Urinary bladder (tissue), 4 donors: ENCODE measurements around the gene CPED1. TPM values are rescaled to one million over a fixed set of nuclear protein-coding genes. Genes with fewer than 3 reads are reported as not detected.

Experiments used
- DNase-seq: peaks from one replicate; pipeline ENCODE4 v3.0.0-alpha.2; 2015; ENCODE audit errors: extremely low spot score
- H3K27ac ChIP-seq: one replicate; pipeline ENCODE4 v1.5.1; 2013; ENCODE audit warnings: low read depth, mild to moderate bottlenecking, moderate library complexity
- H3K36me3 ChIP-seq: one replicate; pipeline ENCODE4 v1.6.1; 2013; ENCODE audit warnings: mild to moderate bottlenecking, moderate library complexity; ENCODE audit not compliant: insufficient read depth
- H3K4me1 ChIP-seq: one replicate; pipeline ENCODE4 v1.6.1; 2013; ENCODE audit warnings: mild to moderate bottlenecking, moderate library complexity; ENCODE audit not compliant: insufficient read depth
- H3K4me3 ChIP-seq: one replicate; pipeline ENCODE4 v1.5.1; 2013; ENCODE audit warnings: low read depth, low read length
- WGBS: extraction: QIAGEN DNeasy Blood & Tissue Kit; methylation state at CpG from one replicate; pipeline ENCODE4 v1.1.7; 2013; 5-methylcytosine and 5-hydroxymethylcytosine counted together
- polyA plus RNA-seq: library from polyadenylated mRNA; stranded (reverse); fragments of 200-250 nt; gene quantifications from one replicate; pipeline ENCODE4 v1.2.3, GENCODE V29; 2013
- total RNA-seq: library from RNA; depleted of rRNA; stranded (reverse); fragments of >200 nt; gene quantifications from one replicate; pipeline ENCODE4 v1.2.3, GENCODE V29; 2014
- donor health status: healthy with polysubstance abuse.
- donor health status: healthy.

Gene CPED1
- total and polyA plus RNA-seq, 2 donors = 33.4 to 78.4 TPM

DNA sequence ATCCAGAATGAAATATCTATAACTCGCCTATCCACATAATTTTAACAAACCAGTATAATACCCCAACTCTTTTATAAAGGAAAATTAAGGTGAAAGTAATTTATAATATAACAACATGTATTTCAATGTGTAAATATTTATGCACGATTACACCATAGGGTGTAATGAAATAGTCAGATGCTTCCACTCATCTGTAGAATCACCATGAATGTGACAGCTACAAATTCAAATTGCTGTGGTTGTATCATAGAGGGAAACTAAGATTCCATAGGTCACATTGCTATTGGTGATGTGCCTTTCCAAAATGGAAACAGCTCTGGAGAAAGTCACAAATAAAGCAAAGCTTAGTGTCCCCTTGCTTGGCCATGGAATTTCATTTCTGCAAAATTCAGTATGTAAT lies 95.7 kb downstream of the CPED1 start:
- no peaks in the 10 kb centered on the region for H3K36me3 ChIP-seq
- peaks cover 1% of the 10 kb centered on the region for H3K4me1 ChIP-seq
- no peak overlapping the region for H3K4me3 ChIP-seq
- no peak overlapping the region for H3K27ac ChIP-seq
- DNase-seq = no peak
- 21% methylated on average over 2 of the region's 2 CpGs for WGBS

DNA sequence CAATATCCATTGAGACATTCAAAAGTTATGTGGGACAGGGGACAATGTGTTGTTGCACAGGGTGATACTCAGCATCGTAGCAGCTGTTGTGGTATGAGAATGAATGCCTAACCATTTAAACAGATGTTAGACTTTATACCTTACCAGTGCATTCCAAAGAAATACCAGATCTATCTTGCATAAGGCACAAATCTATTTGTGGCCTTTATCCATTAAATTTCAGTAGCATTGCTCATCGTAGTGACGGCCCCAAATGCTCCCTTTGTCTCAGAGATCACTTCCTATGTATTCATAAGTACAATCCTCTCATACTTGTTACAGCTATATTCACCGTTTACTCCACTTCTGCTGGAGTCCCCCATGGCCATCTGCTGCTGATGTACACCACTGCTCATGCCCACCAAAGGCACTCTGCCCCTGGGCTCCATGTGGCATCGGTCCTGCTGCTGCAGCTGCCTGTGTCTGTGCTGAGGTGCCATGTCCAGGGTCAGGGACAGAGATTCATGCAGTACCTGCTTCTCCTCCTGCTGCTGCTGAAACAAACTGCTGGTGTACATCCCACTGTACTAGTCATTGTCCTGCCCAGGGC lies 96.3 kb downstream of the CPED1 start:
- Histone ChIP-seq H3K4me1 (peaks cover 1% of the 10 kb centered on the region), H3K36me3 (no peaks in the 10 kb centered on the region), H3K27ac (no peak overlapping the region), H3K4me3 (no peak overlapping the region)
- WGBS = 43% methylated on average over 5 of the region's 5 CpGs
- DNase-seq = no peak

DNA sequence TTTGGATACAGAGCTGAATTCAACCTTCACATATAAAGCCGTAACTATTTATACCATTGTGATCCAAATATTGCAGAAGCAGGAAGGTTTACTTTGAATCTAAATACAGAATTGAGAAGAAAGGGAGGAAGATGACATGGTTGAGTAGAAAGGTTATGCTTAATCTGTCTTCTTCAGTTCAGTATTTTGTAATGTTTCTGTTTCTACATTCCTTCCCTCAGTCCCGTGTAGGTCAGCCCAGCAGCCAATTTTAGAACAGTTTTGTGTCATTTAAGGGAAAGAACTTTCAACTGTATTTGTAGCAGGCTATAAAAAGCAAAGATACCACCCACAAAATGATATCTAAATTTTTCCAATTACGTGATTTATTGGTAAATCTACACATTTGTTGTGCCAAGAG lies 97.4 kb downstream of the CPED1 start:
- no peak overlapping the region for H3K4me3 ChIP-seq
- WGBS = 25% methylated on average over 3 of the region's 3 CpGs
- no peak for DNase-seq
- peaks cover 1% of the 10 kb centered on the region for H3K4me1 ChIP-seq
- no peaks in the 10 kb centered on the region for H3K36me3 ChIP-seq
- H3K27ac ChIP-seq = no peak overlapping the region

DNA sequence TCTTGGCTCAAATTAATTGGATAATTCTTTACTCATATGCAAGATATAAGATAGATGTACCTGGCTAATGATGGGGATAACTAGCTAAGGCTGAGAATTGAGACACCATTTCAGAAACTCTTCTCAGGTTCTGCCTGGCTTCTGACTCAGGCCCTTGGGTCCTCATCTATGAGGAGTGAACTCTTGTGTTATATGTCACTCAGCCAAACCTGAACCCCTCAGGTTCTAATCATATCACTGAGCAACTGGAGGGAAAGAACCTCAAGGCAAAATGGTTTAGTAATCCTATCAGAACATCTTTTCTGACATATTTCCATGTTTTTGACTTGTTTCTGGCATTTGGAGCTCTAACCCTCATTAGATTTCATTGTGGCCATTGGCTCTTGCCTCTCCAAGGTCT lies 100.4 kb downstream of the CPED1 start:
- peaks cover 1% of the 10 kb centered on the region for H3K4me1 ChIP-seq
- DNase-seq = no peak
- H3K27ac ChIP-seq = no peak overlapping the region
- H3K36me3 ChIP-seq = no peaks in the 10 kb centered on the region
- no peak overlapping the region for H3K4me3 ChIP-seq

DNA sequence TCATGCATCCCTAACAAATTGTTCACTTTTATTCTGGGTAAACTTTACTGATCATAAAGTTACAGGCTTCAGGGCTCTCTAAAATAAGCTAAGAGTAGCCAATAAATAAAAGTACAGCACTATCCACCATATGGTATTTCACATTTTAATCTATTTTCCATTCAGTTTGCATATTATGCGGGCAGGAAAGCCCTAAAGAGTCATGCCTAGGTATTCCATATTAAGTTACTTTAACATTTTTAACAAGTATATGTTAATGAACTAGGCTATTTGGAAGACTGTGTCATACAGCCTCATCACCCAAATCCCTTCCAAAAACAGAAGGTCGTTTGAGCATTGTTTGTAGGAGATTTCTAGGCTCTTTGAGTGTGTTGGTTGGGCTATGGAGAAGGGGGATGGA lies 106.3 kb downstream of the CPED1 start:
- no peak overlapping the region for H3K27ac ChIP-seq
- no peaks in the 10 kb centered on the region for H3K4me1 ChIP-seq
- DNase-seq = no peak
- 54% methylated on average over 2 of the region's 2 CpGs for WGBS
- H3K4me3 ChIP-seq = no peak overlapping the region
- no peaks in the 10 kb centered on the region for H3K36me3 ChIP-seq

DNA sequence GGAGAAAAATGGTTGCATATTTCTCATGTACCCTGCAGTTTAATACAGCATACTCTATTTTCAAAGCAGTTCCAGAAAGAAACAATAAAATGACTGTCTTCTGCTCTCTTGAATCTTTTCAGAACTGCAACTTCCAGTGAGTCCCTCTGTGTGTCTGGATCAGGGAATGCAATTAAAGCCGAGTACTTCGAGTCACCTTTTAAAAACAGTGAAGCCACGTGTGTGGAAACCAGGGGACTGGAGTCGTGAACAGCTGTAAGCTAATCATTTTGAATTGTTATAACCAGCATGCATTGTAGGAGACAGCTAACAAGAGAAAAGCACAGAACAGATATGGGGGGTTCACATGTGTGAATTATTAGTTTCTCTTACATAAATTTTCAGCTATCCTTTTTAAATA lies 109.1 kb downstream of the CPED1 start:
- Histone ChIP-seq H3K4me1 (no peaks in the 10 kb centered on the region), H3K27ac (no peak overlapping the region), H3K4me3 (no peak overlapping the region), H3K36me3 (no peaks in the 10 kb centered on the region)
- no peak for DNase-seq
- whole genome bisulfite sequencing = 59% methylated on average over 4 of the region's 4 CpGs

DNA sequence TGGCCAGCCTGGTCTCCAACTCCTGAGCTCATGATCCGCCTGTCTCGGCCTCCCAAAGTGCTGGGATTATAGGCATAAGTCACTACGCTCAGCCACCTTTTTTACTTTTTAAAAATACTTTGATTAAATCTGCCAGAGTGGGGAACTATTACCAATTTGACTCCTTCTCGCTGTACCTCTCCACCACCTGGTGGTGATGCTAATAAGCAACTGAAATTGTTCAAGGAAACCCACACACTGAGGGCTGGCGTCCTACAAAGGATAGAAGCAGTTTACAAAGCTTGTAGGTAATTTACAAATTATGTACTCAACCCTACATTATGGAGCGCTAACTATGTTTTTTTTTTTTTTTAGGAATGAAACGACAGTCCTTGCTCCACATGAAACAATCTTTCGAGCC lies 111.1 kb downstream of the CPED1 start:
- WGBS = 93% methylated on average over 8 of the region's 8 CpGs
- no peak overlapping the region for H3K27ac ChIP-seq
- DNase-seq = no peak
- no peaks in the 10 kb centered on the region for H3K4me1 ChIP-seq
- H3K36me3 ChIP-seq = no peaks in the 10 kb centered on the region
- no peak overlapping the region for H3K4me3 ChIP-seq

DNA sequence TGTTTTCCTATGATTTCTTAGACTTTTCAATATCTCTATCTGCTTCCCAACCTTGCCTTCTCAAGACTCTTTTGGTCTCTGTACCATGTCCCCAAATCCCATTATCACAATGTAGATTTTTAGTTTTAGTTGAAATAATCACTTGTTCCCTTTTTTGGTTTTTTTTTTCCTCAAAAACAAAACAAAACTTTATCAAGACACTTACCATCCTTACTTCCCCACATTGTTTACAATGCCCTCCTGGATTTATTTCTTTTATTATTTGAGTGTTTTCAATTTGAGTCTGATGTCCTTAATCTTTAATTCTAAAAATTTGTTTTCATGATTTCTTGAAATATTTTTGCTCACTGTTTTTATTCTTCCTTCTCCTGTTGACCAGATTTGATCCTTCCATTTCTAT lies 112.6 kb downstream of the CPED1 start:
- no peak overlapping the region for H3K4me3 ChIP-seq
- no peaks in the 10 kb centered on the region for H3K4me1 ChIP-seq
- DNase-seq = no peak
- H3K27ac ChIP-seq = no peak overlapping the region
- no peaks in the 10 kb centered on the region for H3K36me3 ChIP-seq

DNA sequence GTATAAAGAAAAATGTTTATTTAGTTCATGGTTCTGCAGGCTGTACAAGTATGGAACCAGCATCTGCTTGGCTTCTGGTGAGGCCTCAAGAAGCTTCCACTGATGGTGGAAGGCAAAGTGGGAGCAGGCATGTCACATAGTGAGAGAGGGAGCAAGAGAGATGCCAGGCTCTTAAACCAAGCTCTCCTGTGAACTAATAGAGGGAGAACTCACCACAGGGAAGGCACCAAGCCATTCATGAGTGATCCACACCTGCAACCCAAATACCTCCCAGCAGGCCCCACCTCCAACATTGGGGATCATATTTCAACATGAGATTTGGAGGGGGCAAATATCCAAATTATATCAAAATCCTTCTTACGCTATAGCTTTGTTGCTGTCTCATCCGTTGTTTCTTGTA lies 113.1 kb downstream of the CPED1 start:
- DNase-seq = no peak
- 97% methylated on average over 2 of the region's 2 CpGs for WGBS
- Histone ChIP-seq H3K27ac (no peak overlapping the region), H3K4me3 (no peak overlapping the region), H3K4me1 (no peaks in the 10 kb centered on the region), H3K36me3 (no peaks in the 10 kb centered on the region)

DNA sequence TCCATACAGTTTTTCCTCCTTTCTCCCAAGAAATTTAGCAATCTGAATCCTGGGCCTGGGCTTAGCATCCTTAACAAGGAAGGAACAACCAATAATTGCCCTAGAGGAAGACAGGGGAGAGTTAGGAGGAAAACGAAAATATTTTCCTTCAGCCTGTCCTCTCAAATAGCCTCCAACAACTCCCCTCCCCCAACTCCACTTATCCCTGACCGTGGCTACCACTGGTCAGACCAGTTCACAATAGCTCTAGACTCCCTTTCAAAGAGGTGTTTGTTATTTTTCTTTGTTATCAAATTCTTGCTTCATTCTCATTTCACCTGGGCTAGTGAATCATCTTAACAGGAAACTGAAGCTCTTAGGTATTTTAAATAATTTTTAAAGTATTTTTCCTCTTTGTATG lies 114.1 kb downstream of the CPED1 start:
- Histone ChIP-seq H3K27ac (no peak overlapping the region), H3K4me1 (no peaks in the 10 kb centered on the region), H3K36me3 (no peaks in the 10 kb centered on the region), H3K4me3 (no peak overlapping the region)
- no peak for DNase-seq
- 71% methylated on average over 2 of the region's 2 CpGs for WGBS

DNA sequence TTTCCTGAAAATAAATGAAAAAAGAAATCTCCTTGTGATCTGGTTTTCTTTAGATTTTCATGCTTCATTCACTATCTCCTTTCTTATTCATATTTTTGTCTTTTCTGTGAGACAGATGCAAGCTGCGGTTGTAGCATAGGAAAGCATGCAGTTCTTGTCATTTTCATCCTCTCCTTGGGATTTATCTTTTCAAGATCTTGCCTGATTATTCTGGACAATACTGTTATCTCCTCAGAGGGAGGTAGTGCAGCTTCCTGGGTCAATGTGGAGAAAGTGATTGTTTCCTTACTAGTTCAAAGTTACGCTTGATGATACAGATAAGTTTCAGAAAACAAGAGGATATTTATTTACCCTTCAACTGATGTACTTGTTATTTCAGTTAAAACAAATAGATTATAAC lies 114.6 kb downstream of the CPED1 start:
- no peaks in the 10 kb centered on the region for H3K4me1 ChIP-seq
- no peak overlapping the region for H3K4me3 ChIP-seq
- 77% methylated on average over 2 of the region's 2 CpGs for WGBS
- no peaks in the 10 kb centered on the region for H3K36me3 ChIP-seq
- DNase-seq = no peak
- H3K27ac ChIP-seq = no peak overlapping the region

DNA sequence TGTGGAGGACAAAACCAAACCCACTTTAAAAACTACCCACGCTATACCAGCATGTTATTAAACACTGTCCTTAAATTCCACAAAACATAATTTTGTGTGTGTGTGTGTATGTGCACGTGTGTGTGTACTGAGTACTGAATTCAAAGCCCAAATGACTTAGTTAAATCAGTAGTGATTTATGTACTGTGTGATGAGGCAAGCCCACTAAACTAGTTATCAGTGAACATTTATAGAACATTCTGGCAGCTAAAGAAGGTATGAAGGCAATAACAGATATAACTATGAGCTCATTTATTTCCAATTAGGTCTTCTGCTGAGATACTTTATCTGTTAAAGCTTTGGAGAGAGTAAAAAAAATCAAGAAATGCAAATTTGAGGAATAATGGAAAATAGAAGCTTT lies 115.1 kb downstream of the CPED1 start:
- no peak overlapping the region for H3K27ac ChIP-seq
- DNase-seq = no peak
- no peaks in the 10 kb centered on the region for H3K36me3 ChIP-seq
- no peak overlapping the region for H3K4me3 ChIP-seq
- WGBS = 51% methylated on average over 2 of the region's 2 CpGs
- no peaks in the 10 kb centered on the region for H3K4me1 ChIP-seq

DNA sequence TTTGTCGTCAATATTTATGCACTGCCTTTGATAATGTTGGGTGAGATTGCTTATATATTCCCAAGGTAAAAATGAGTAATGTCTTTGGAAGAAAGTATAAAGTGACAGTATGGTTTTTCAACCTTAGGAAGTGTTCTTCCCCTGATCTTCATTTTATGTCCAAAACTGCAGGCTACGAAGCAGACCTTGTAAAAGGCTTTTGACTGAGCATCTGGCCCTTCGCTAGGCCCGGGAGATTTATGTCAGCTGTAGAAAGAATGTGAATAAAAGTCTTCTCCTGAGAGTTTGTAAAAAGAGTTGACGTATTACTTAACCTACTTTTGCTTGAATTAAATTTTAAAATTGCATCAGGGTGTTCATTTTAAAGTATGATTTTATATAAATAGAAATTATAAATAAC lies 116.8 kb downstream of the CPED1 start:
- Histone ChIP-seq H3K27ac (no peak overlapping the region), H3K4me3 (no peak overlapping the region), H3K4me1 (no peaks in the 10 kb centered on the region), H3K36me3 (no peaks in the 10 kb centered on the region)
- DNase-seq = no peak
- WGBS = 43% methylated on average over 5 of the region's 5 CpGs

DNA sequence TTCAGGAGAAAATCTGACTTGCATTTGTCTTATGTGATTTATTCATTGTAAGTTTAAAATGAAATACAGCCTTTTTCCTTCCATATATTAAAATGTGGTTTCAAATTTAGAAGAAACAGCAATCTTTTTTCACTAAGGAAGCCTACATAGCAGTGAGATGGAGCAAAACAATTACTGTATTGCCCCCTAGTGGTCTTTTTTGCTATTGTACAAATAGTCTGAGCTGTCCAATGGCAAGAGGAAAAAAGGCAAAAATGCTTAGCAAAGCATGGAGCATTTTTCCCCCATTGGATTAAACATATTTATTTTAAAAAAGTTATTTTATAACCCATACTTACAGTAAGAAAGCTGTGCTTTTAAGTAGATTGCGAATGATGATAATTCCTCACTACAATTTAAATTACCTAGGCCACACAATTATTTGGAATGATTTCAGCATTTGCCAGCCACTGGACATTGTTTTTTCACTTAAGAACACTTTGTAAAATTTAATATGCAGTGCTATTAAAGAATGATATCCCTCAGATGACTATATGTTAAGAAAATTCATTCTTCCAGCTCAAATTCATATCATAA lies 119.5 kb downstream of the CPED1 start:
- DNase-seq = peak; percentile 29
- Histone ChIP-seq H3K36me3 (no peaks in the 10 kb centered on the region), H3K4me3 (no peak overlapping the region), H3K4me1 (no peaks in the 10 kb centered on the region), H3K27ac (no peak overlapping the region)
- WGBS = 41% methylated on average over 1 of the region's 1 CpG

DNA sequence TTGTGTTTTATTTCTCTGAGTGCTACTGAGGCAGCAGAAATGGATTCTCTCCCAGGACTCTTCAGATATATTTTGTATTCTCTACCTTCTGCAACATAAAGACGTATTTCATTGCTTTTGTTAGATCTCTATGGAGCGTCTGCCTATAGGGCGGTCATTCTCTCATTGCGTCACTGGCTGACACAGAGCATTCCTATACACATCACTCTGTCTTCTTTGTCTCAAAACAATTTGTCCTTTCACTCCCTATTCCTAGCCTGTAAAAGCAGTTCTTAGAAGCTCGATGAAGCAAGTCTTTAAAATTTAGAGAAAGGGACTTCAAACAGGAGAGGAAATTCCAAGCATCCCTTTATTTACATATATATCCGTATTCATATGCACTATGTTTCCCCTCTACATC lies 120.6 kb downstream of the CPED1 start:
- Histone ChIP-seq H3K27ac (no peak overlapping the region), H3K36me3 (no peaks in the 10 kb centered on the region), H3K4me1 (no peaks in the 10 kb centered on the region), H3K4me3 (no peak overlapping the region)
- no peak for DNase-seq
- WGBS = 80% methylated on average over 6 of the region's 6 CpGs
